ENCODE data around the gene SVOP. TPM values are rescaled to one million over a fixed set of nuclear protein-coding genes. Genes with fewer than 3 reads are reported as not detected.

SVOP gene
- total and polyA plus RNA-seq, 11 donors, result 0.14 to 5.3 (median 2.2) TPM

- intact Hi-C loops (cut with DNase I), result loop anchor here in 2 of 10 donors (10.0 kb wide), 2 partner anchors 182 to 838 kb away; partner anchors contain the start of gene GLTP (in 1 of the 2)
- TF ChIP-seq POLR2A (IDR thresholded peaks at IDR 0.05), result no peak
- no peak for TF ChIP-seq CTCF (IDR thresholded peaks at IDR 0.05)
Measured at GRCh38 chr12:109047081-109047805, 26.4 kb upstream of the SVOP start.

GRCh38 chr12:109044241-109044640 is 23.4 kb upstream of the SVOP start:
- intact Hi-C loops (cut with DNase I), result loop anchor here in 2 of 10 donors (10.0 kb wide), 2 partner anchors 179 to 841 kb away; partner anchors contain the start of gene GLTP (in 1 of the 2)
- 77 to 85% (median 79%) methylated on average over 5 of the region's 5 CpGs for WGBS, 4 donors
- ATAC-seq, result no peak
- Histone ChIP-seq H3K4me3 (no peak overlapping the region), H3K36me3 (no peaks in the 10 kb centered on the region), H3K27ac (no peak overlapping the region), H3K27me3 (peaks cover 0 to 6% (median 0%) of the 10 kb centered on the region in 9 donors), H3K4me1 (no peaks in the 10 kb centered on the region), H3K9me3 (peaks cover 0 to 12% (median 3%) of the 10 kb centered on the region in 12 donors)
- TF ChIP-seq CTCF (IDR thresholded peaks at IDR 0.05), result no peak
- no peak for TF ChIP-seq POLR2A (IDR thresholded peaks at IDR 0.05)
- no peak for DNase-seq

More at GRCh38 chr12:109047081-109047805, 26.4 kb upstream of the SVOP start:
- ATAC-seq (no peak), DNase-seq (no peak)
- H3K27ac ChIP-seq, result no peak overlapping the region
- H3K36me3 ChIP-seq, result no peaks in the 10 kb centered on the region
- H3K27me3 ChIP-seq, result peaks cover 0 to 6% (median 0%) of the 10 kb centered on the region in 9 donors
- peaks cover 0 to 6% (median 5%) of the 10 kb centered on the region in 12 donors for H3K4me1 ChIP-seq
- H3K9me3 ChIP-seq, result no peaks in the 10 kb centered on the region
- no peak overlapping the region for H3K4me3 ChIP-seq
- 73 to 81% (median 79%) methylated on average over 8 of the region's 8 CpGs for WGBS, 4 donors

GRCh38 chr12:109036975-109037374 is 16.1 kb upstream of the SVOP start:
- H3K27ac ChIP-seq, result no peak overlapping the region
- no peak for DNase-seq
- no peaks in the 10 kb centered on the region for H3K36me3 ChIP-seq
- no peaks in the 10 kb centered on the region for H3K27me3 ChIP-seq
- ATAC-seq, result no peak
- TF ChIP-seq POLR2A (IDR thresholded peaks at IDR 0.05), result no peak
- TF ChIP-seq CTCF (IDR thresholded peaks at IDR 0.05), result no peak
- intact Hi-C loops (cut with DNase I), result no loop called here
- WGBS, 4 donors, result 0 to 91% (median 33%) methylated on average over 1 of the region's 1 CpG
- H3K4me3 ChIP-seq, result no peak overlapping the region
- peaks cover 0 to 38% (median 9%) of the 10 kb centered on the region in 12 donors for H3K9me3 ChIP-seq
- no peaks in the 10 kb centered on the region for H3K4me1 ChIP-seq
